ENCODE measurements around the gene DENND1B.

DNA sequence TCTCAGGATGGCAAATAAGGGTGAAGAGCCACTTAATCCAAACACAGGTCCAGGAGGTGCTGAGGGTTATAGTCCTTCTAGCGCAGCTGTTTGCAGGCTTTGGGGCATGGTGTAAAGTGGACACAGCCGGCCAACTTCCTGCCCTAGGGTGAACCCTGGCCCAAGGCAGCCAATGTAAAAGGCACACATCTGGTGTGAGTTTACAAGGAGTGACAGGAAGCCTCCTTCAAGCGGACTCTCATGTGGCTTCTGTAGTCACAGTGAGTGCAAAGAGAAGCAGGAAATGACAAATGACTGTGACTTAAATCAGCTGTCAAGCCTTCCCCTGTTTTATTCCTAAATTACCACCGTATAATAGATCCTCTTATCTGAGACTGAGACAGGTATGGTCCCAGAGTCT, 294.2 kb downstream of the DENND1B start:
- no peak for TF ChIP-seq POLR2AphosphoS5 (IDR thresholded peaks at IDR 0.05; ENCODE audit: low read depth, low read length)
- no peak for TF ChIP-seq TAF1 (IDR thresholded peaks at IDR 0.05; ENCODE audit: low read depth, low read length)

All from GM12891 (cell line).